HEK293 (cell line): ENCODE measurements around the gene TCIRG1.

Source experiments
- ATF2 ChIP-seq: fragments of 450-650 bp; formaldehyde crosslinking; IDR thresholded peaks from 2 replicates; pipeline ENCODE4 v1.5.1; 2016; ENCODE audit warnings: missing biosample characterization, missing genetic modification characterization, low read depth
- GLI4 ChIP-seq: fragments of 450-650 bp; formaldehyde crosslinking; IDR thresholded peaks from 2 replicates; pipeline ENCODE4 v1.5.1; 2016; ENCODE audit warnings: missing biosample characterization, missing genetic modification characterization
- GLIS2 ChIP-seq: fragments of 450-650 bp; formaldehyde crosslinking; IDR thresholded peaks from 2 replicates; pipeline ENCODE4 v1.5.1; 2016; ENCODE audit warnings: missing biosample characterization, missing genetic modification characterization
- INSM2 ChIP-seq: fragments of 450-650 bp; formaldehyde crosslinking; IDR thresholded peaks from 2 replicates; pipeline ENCODE4 v1.5.1; 2016; ENCODE audit warnings: missing biosample characterization, missing genetic modification characterization
- PRDM6 ChIP-seq: fragments of 450-650 bp; formaldehyde crosslinking; IDR thresholded peaks from 2 replicates; pipeline ENCODE4 v1.5.1; 2017; ENCODE audit warnings: missing biosample characterization, missing genetic modification characterization
- REST ChIP-seq: fragments of 450-650 bp; formaldehyde crosslinking; IDR thresholded peaks from 2 replicates; pipeline ENCODE4 v1.5.1; 2016; ENCODE audit warnings: missing biosample characterization, missing genetic modification characterization
- ZBTB1 ChIP-seq: fragments of 450-650 bp; formaldehyde crosslinking; IDR thresholded peaks from 2 replicates; pipeline ENCODE4 v1.5.1; 2016; ENCODE audit warnings: missing biosample characterization, missing genetic modification characterization
- ZBTB10 ChIP-seq: fragments of 450-650 bp; formaldehyde crosslinking; IDR thresholded peaks from 2 replicates; pipeline ENCODE4 v1.5.1; 2016; ENCODE audit warnings: missing biosample characterization, missing genetic modification characterization
- ZBTB11 ChIP-seq: fragments of 450-650 bp; formaldehyde crosslinking; conservative IDR thresholded peaks from 2 replicates; pipeline ENCODE4 v1.5.1; 2016; ENCODE audit warnings: low read depth, missing biosample characterization, missing genetic modification characterization
- ZBTB21 ChIP-seq: fragments of 450-650 bp; formaldehyde crosslinking; IDR thresholded peaks from 2 replicates; pipeline ENCODE4 v1.5.1; 2017; ENCODE audit warnings: missing biosample characterization, missing genetic modification characterization
- ZFP41 ChIP-seq: fragments of 450-650 bp; formaldehyde crosslinking; IDR thresholded peaks from 2 replicates; pipeline ENCODE4 v1.5.1; 2016; ENCODE audit warnings: missing biosample characterization, missing genetic modification characterization, borderline replicate concordance
- ZNF132 ChIP-seq: fragments of 450-650 bp; formaldehyde crosslinking; IDR thresholded peaks from 2 replicates; pipeline ENCODE4 v1.5.1; 2017; ENCODE audit warnings: missing biosample characterization, missing genetic modification characterization, borderline replicate concordance
- ZNF138 ChIP-seq: fragments of 450-650 bp; formaldehyde crosslinking; IDR thresholded peaks from 2 replicates; pipeline ENCODE4 v1.5.1; 2016; ENCODE audit warnings: missing biosample characterization, missing genetic modification characterization, borderline replicate concordance
- ZNF169 ChIP-seq: fragments of 450-650 bp; formaldehyde crosslinking; IDR thresholded peaks from 2 replicates; pipeline ENCODE4 v1.5.1; 2016; ENCODE audit warnings: missing biosample characterization, missing genetic modification characterization
- ZNF292 ChIP-seq: fragments of 450-650 bp; formaldehyde crosslinking; IDR thresholded peaks from 2 replicates; pipeline ENCODE4 v1.5.1; 2016; ENCODE audit warnings: low read depth, missing biosample characterization, missing genetic modification characterization, borderline replicate concordance
- ZNF350 ChIP-seq: fragments of 450-650 bp; formaldehyde crosslinking; IDR thresholded peaks from 2 replicates; pipeline ENCODE4 v1.5.0; 2017; ENCODE audit warnings: missing biosample characterization, mild to moderate bottlenecking, missing genetic modification characterization
- ZNF501 ChIP-seq: fragments of 450-650 bp; formaldehyde crosslinking; IDR thresholded peaks from 2 replicates; pipeline ENCODE4 v1.5.1; 2016; ENCODE audit warnings: missing biosample characterization, missing genetic modification characterization
- ZNF514 ChIP-seq: fragments of 450-650 bp; formaldehyde crosslinking; IDR thresholded peaks from 2 replicates; pipeline ENCODE4 v1.5.1; 2016; ENCODE audit warnings: missing biosample characterization, missing genetic modification characterization
- ZNF521 ChIP-seq: fragments of 450-650 bp; formaldehyde crosslinking; IDR thresholded peaks from 2 replicates; pipeline ENCODE4 v1.5.1; 2017; ENCODE audit warnings: missing biosample characterization, mild to moderate bottlenecking, missing genetic modification characterization
- ZNF658 ChIP-seq: fragments of 450-650 bp; formaldehyde crosslinking; IDR thresholded peaks from 2 replicates; pipeline ENCODE4; 2016; ENCODE audit warnings: missing biosample characterization, missing genetic modification characterization
- ZNF660 ChIP-seq: fragments of 450-650 bp; IDR thresholded peaks from 2 replicates; pipeline ENCODE4 v1.5.1; 2018; ENCODE audit warnings: missing biosample characterization, mild to moderate bottlenecking, missing genetic modification characterization
- ZNF701 ChIP-seq: fragments of 450-650 bp; formaldehyde crosslinking; IDR thresholded peaks from 2 replicates; pipeline ENCODE4 v1.5.1; 2016; ENCODE audit warnings: missing biosample characterization, missing genetic modification characterization
- ZNF707 ChIP-seq: fragments of 450-650 bp; formaldehyde crosslinking; IDR thresholded peaks from 2 replicates; pipeline ENCODE4 v1.5.1; 2016; ENCODE audit warnings: missing biosample characterization, missing genetic modification characterization
- ZNF747 ChIP-seq: fragments of 450-650 bp; formaldehyde crosslinking; IDR thresholded peaks from 2 replicates; pipeline ENCODE4 v1.5.1; 2016; ENCODE audit warnings: missing biosample characterization, missing genetic modification characterization
- ZNF837 ChIP-seq: fragments of 450-650 bp; formaldehyde crosslinking; IDR thresholded peaks from 2 replicates; pipeline ENCODE4 v1.5.1; 2016; ENCODE audit warnings: missing biosample characterization, missing genetic modification characterization

Gene TCIRG1

GRCh38 chr11:68030318-68031143 is 8.3 kb upstream of the TCIRG1 start, which contains the start of gene NDUFS8 (continued):
- TF ChIP-seq REST (tag by site-specific recombination) (no peak), GLI4 (no peak), ZNF747 (no peak), ZNF660 (no peak; the same call in 1 of the 2 replicates), GLIS2 (peak; percentile 49; the same call in 1 of the 2 replicates), ZNF350 (no peak), INSM2 (tag by site-specific recombination) (no peak), PRDM6 (tag by site-specific recombination) (no peak), ZNF521 (tag by site-specific recombination) (no peak), ATF2 (no peak), ZBTB21 (tag by site-specific recombination) (no peak), ZNF501 (tag by site-specific recombination) (no peak), ZBTB11 (tag by site-specific recombination) (no peak; the same call in 1 of the 2 replicates), ZNF138 (tag by site-specific recombination) (no peak), ZNF132 (tag by site-specific recombination) (no peak), ZFP41 (tag by site-specific recombination) (no peak), ZBTB10 (no peak), ZNF514 (tag by site-specific recombination) (no peak), ZBTB1 (tag by site-specific recombination) (no peak), ZNF701 (tag by site-specific recombination) (no peak), ZNF169 (tag by site-specific recombination) (no peak), ZNF292 (tag by site-specific recombination) (no peak), ZNF658 (tag by site-specific recombination) (no peak), ZNF837 (tag by site-specific recombination) (no peak), ZNF707 (tag by site-specific recombination) (no peak)
